A549 (cell line): ENCODE data around the gene AGFG1.
"Not testable (repeated sequence)": the region's sequence is repeated elsewhere in the genome, so short reads cannot be mapped to it uniquely, and the experiment has no call there.

Experiments used
- CHD2 ChIP-seq: fragments of 150-350 bp; IDR thresholded peaks from 2 replicates; pipeline ENCODE4 v1.6.1; 2014; ENCODE audit warnings: low read length; ENCODE audit not compliant: partially characterized antibody
- EP300 ChIP-seq, 2 experiments: fragments of >200 bp; sonication (Bioruptor Twin); formaldehyde crosslinking; IDR thresholded peaks; 2 replicates in 1 of 2; 3 replicates in 1 of 2; pipeline ENCODE4 v1.6.1; 2016 to 2017
- POLR2A ChIP-seq: IDR thresholded peaks from 2 replicates; pipeline ENCODE4 v1.6.1; 2012; ENCODE audit warnings: mild to moderate bottlenecking, low read length
- TF ChIP-seq, protein P1 (sequence below): fragments of >200 bp; sonication (Bioruptor Twin); formaldehyde crosslinking; IDR thresholded peaks from 3 replicates; pipeline ENCODE4 v1.5.1; 2016
- TF ChIP-seq, protein P2 (sequence below): fragments of 450-650 bp; IDR thresholded peaks from 2 replicates; pipeline ENCODE4 v1.6.1; 2014; ENCODE audit warnings: antibody characterized with exemption

GRCh38 chr2:227598835-227599503 lies 127.0 kb downstream of the AGFG1 start, which contains the start of gene SCYGR2:
- not testable (repeated sequence) for TF ChIP-seq CHD2; POLR2A; EP300 (IDR thresholded peaks at IDR 0.05)
- TF ChIP-seq, protein P1, sequence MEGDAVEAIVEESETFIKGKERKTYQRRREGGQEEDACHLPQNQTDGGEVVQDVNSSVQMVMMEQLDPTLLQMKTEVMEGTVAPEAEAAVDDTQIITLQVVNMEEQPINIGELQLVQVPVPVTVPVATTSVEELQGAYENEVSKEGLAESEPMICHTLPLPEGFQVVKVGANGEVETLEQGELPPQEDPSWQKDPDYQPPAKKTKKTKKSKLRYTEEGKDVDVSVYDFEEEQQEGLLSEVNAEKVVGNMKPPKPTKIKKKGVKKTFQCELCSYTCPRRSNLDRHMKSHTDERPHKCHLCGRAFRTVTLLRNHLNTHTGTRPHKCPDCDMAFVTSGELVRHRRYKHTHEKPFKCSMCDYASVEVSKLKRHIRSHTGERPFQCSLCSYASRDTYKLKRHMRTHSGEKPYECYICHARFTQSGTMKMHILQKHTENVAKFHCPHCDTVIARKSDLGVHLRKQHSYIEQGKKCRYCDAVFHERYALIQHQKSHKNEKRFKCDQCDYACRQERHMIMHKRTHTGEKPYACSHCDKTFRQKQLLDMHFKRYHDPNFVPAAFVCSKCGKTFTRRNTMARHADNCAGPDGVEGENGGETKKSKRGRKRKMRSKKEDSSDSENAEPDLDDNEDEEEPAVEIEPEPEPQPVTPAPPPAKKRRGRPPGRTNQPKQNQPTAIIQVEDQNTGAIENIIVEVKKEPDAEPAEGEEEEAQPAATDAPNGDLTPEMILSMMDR = not testable (repeated sequence)
- TF ChIP-seq, protein P2, sequence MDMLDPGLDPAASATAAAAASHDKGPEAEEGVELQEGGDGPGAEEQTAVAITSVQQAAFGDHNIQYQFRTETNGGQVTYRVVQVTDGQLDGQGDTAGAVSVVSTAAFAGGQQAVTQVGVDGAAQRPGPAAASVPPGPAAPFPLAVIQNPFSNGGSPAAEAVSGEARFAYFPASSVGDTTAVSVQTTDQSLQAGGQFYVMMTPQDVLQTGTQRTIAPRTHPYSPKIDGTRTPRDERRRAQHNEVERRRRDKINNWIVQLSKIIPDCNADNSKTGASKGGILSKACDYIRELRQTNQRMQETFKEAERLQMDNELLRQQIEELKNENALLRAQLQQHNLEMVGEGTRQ = not testable (repeated sequence)
